Activated naive CD4-positive, alpha-beta T cell treated with anti-CD3 and anti-CD28 coated beads, Interleukin-2, amount 50 U/mL, for 24 hours (primary cell): Measurements from ENCODE around the gene C1QTNF9.
"Not testable (repeated sequence)": the region's sequence is repeated elsewhere in the genome, so short reads cannot be mapped to it uniquely, and the experiment has no call there.

Experiments
- H3K27ac Mint-ChIP-seq: one replicate; pipeline ENCODE4 v1.8.0; 2021; ENCODE audit warnings: mild to moderate bottlenecking, mixed read lengths
- H3K27me3 Mint-ChIP-seq: one replicate; pipeline ENCODE4 v1.8.0; 2021; ENCODE audit warnings: mixed read lengths
- H3K36me3 Mint-ChIP-seq: one replicate; pipeline ENCODE4 v1.8.0; 2021; ENCODE audit warnings: mixed read lengths
- H3K4me1 Mint-ChIP-seq: one replicate; pipeline ENCODE4 v1.8.0; 2021; ENCODE audit warnings: mixed read lengths
- H3K4me3 Mint-ChIP-seq: one replicate; pipeline ENCODE4 v1.8.0; 2021; ENCODE audit warnings: mild to moderate bottlenecking, mixed read lengths
- H3K9me3 Mint-ChIP-seq: one replicate; pipeline ENCODE4 v1.8.0; 2021; ENCODE audit warnings: mixed read lengths

C1QTNF9 gene

DNA sequence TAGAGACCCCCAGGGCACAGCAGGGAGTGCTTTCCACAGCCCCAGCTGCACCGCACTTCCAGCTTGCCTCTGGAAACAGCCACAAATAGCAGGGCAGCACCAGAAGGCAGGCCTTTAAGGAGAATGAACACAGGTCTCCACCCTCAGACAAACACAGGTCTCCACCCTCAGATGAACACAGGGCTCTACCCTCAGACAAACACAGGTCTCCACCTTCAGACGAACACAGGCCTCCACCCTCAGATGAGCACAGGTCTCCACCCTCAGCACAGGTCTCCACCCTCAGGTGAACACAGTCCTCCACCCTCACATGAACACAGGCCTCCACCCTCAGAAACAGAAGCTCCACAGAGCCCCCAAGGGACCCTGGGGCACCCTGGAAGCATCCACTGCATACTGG is 51.7 kb downstream of the C1QTNF9 start:
- H3K36me3 Mint-ChIP-seq, result no peaks in the 10 kb centered on the region
- H3K4me1 Mint-ChIP-seq, result no peaks in the 10 kb centered on the region
- H3K4me3 Mint-ChIP-seq, result no peak overlapping the region
- H3K9me3 Mint-ChIP-seq, result no peaks in the 10 kb centered on the region
- no peak overlapping the region for H3K27ac Mint-ChIP-seq
- no peaks in the 10 kb centered on the region for H3K27me3 Mint-ChIP-seq

DNA sequence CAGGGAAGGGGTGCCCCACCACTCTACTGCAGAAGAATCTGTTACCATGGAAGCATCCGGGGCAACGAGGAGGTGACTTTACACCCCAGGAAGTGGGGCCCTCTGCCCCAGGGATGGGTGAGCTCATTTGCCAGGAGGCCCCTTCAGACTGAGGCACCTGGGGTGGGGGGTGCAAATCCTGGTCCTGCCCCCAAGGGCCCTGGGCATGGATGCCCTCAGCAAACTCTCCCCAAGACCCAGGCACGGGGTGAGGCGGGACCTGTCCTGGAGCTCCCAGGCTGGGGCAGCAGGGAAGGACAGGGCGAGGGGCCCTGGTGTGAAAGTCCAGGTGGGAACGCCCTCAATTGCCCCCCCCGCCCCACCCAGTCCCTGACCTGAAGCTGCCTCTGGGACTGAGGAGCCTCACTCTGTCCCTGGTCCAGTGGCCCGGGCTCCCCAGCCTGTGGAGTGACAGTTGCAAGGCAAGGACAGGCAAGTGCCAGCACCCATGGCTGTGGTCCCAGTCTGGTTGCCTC is 52.5 kb downstream of the C1QTNF9 start:
- H3K9me3 Mint-ChIP-seq, result no peaks in the 10 kb centered on the region
- H3K27ac Mint-ChIP-seq, result no peak overlapping the region
- no peaks in the 10 kb centered on the region for H3K36me3 Mint-ChIP-seq
- H3K4me3 Mint-ChIP-seq, result no peak overlapping the region
- no peaks in the 10 kb centered on the region for H3K27me3 Mint-ChIP-seq
- H3K4me1 Mint-ChIP-seq, result no peaks in the 10 kb centered on the region

DNA sequence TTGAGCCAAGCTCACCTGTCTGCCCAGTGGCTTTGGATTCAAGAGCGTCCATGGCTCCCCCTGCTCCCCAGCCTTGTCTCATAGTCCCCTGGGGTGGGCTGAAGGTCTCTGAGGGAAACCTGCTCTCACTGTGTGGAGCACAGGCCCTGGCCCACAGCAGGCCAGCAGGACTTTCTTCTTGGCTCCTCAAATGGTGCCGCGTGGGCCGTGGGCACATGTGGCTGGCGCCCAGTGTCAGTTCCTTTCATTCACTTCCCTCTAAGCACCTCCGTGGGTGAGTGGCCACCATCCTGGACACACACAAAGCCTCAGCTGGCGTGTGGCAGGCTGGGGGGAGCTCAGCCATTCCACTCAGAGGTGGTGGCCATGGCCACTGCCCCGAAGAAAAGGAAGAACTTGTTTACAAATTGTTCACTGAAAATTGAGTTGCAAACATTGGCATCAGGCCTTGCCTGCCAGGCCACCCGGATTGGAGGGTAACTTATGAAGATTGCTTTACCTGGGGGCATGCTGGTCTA is 53.1 kb downstream of the C1QTNF9 start:
- Mint-ChIP-seq H3K9me3 (no peaks in the 10 kb centered on the region), H3K4me1 (no peaks in the 10 kb centered on the region), H3K4me3 (no peak overlapping the region)

DNA sequence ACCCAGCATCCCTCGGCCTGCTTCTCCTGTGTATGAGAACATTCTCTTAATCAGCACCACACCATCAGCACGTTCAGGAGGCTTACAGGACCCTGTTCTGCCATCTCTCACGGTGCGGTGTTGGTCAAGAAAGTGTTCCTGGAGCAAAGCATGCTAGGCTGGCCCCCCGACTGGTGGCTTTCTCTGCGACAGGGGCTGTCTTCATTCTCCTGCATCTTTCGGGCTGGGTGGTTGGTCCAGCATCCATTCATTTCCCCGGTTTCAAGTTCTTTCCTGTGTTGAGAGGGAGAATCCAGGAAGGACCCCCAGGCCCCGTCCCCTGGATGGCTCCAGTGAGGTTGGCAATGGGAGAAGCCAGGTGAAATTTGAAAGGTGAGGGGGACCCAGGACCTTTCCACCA is 55.8 kb downstream of the C1QTNF9 start:
- H3K36me3 Mint-ChIP-seq, result no peaks in the 10 kb centered on the region

More for the DNA sequence above, 53.1 kb downstream of the C1QTNF9 start:
- no peak overlapping the region for H3K27ac Mint-ChIP-seq
- H3K27me3 Mint-ChIP-seq, result no peaks in the 10 kb centered on the region
- no peaks in the 10 kb centered on the region for H3K36me3 Mint-ChIP-seq

DNA sequence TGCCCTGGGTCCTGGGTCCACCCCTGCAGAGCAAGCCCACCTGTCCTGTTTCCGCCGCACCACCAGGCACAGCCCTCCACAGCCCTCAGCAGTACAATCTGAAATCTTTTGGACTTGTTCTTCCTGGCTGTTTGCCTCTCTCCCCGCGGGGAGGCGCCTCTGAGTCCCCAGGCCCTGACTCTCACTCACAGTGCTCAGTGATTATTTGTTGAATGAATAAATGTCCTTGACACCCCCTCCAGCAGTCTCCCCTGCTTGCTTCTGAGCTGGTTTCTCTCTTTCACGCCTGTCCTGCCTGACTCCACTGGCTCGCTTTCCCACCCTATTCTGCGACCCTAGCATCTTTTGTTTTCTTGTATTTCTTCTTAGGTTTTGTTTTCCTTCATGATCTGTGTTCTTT is 56.9 kb downstream of the C1QTNF9 start:
- not testable (repeated sequence) for H3K4me1 Mint-ChIP-seq, H3K9me3 Mint-ChIP-seq, H3K27ac Mint-ChIP-seq, H3K4me3 Mint-ChIP-seq, H3K27me3 Mint-ChIP-seq, H3K36me3 Mint-ChIP-seq

More for the DNA sequence above, 55.8 kb downstream of the C1QTNF9 start:
- no peaks in the 10 kb centered on the region for H3K9me3 Mint-ChIP-seq
- no peaks in the 10 kb centered on the region for H3K27me3 Mint-ChIP-seq
- H3K4me1 Mint-ChIP-seq, result no peaks in the 10 kb centered on the region
- H3K27ac Mint-ChIP-seq, result no peak overlapping the region
- H3K4me3 Mint-ChIP-seq, result no peak overlapping the region

DNA sequence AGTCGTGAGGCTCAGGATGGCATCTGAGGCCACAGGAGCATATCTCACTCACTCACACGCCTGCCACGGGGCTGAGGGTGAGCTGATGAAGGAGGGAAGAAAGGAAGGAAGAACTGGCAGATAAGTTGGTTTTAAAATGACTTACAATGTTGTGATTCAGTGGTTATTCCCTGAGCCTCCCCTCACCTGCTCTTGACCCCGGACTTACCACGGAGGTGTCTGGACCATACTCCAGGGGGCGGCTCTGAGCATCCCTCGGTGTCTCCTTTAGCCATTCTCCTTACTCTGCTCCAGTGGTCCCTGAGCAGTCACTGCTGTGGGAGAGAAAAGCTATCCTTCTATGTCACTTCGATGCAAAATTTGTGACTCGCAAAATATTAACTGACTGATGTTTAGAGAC is 61.9 kb downstream of the C1QTNF9 start:
- not testable (repeated sequence) for H3K36me3 Mint-ChIP-seq, H3K27ac Mint-ChIP-seq, H3K27me3 Mint-ChIP-seq, H3K4me3 Mint-ChIP-seq, H3K4me1 Mint-ChIP-seq
- peaks cover 11% of the 10 kb centered on the region for H3K9me3 Mint-ChIP-seq
